ENCODE results near the gene RNF41.

Gene RNF41

GRCh38 chr12:56242986-56243385, 21.3 kb upstream of the RNF41 start:
- DNase-seq, result no peak

GRCh38 chr12:56241424-56242303, 19.9 kb upstream of the RNF41 start:
- no peak for DNase-seq

GRCh38 chr12:56237552-56237951, 15.8 kb upstream of the RNF41 start:
- DNase-seq, result no peak

GRCh38 chr12:56236985-56237384, 15.3 kb upstream of the RNF41 start:
- DNase-seq, result no peak

GRCh38 chr12:56236091-56236490, 14.4 kb upstream of the RNF41 start:
- DNase-seq, result no peak

GRCh38 chr12:56234746-56235436, 13.2 kb upstream of the RNF41 start:
- no peak for DNase-seq

- no peak for DNase-seq
Observed at GRCh38 chr12:56231184-56231582, 9.5 kb upstream of the RNF41 start.

- no peak for DNase-seq
Observed at GRCh38 chr12:56230432-56231183, 8.9 kb upstream of the RNF41 start.

- no peak for DNase-seq
Observed at GRCh38 chr12:56229916-56230431, 8.3 kb upstream of the RNF41 start, which contains the start of gene SLC39A5. TSS of gene SLC39A5 (plus strand) at chr12:56230051. CDS start at chr12:56231275, 1,224 bp downstream.

GRCh38 chr12:56229082-56229481, 7.4 kb upstream of the RNF41 start:
- DNase-seq, result no peak

- no peak for DNase-seq
Observed at GRCh38 chr12:56224954-56225353, 3.2 kb upstream of the RNF41 start.

GRCh38 chr12:56224102-56224701, 2.5 kb upstream of the RNF41 start, which contains the start of gene NABP2:
TSS of gene NABP2 (plus strand) at chr12:56224342. CDS start at chr12:56224857, 515 bp downstream.
- peak; percentile 85 for DNase-seq

GRCh38 chr12:56223571-56224101, 1.9 kb upstream of the RNF41 start:
- DNase-seq, result no peak

GRCh38 chr12:56222531-56222895, 791 bp upstream of the RNF41 start:
- no peak for DNase-seq

- peak; percentile 5 for DNase-seq
Observed at GRCh38 chr12:56221232-56221756, 428 bp downstream of the RNF41 start.

- no peak for DNase-seq
Observed at GRCh38 chr12:56220611-56221231, 1.0 kb downstream of the RNF41 start.

GRCh38 chr12:56219840-56220239, 1.9 kb downstream of the RNF41 start:
- no peak for DNase-seq

GRCh38 chr12:56216461-56216860, 5.3 kb downstream of the RNF41 start:
- no peak for DNase-seq

GRCh38 chr12:56213878-56214277, 7.8 kb downstream of the RNF41 start:
- no peak for DNase-seq

GRCh38 chr12:56212361-56212760, 9.4 kb downstream of the RNF41 start:
- no peak for DNase-seq

GRCh38 chr12:56208006-56208405, 13.7 kb downstream of the RNF41 start:
- DNase-seq, result no peak

All from activated CD4-positive, alpha-beta T cell treated with anti-CD3 and anti-CD28 coated beads, Interleukin-2, amount 50 U/mL, for 1 hour (primary cell).